ENCODE data around the gene CCDC157.

GRCh38 chr22:30336752-30337460 lies 19.9 kb upstream of the CCDC157 start:
- TF ChIP-seq BRCA1 (IDR thresholded peaks at IDR 0.05) (no peak), BRCA1 (CRISPR knock-in tag; IDR thresholded peaks at IDR 0.05) (no peak), CREB1 (IDR thresholded peaks at IDR 0.05) (no peak), CREB1 (CRISPR knock-in tag; IDR thresholded peaks at IDR 0.05) (no peak), RAD51 (IDR thresholded peaks at IDR 0.05; ENCODE audit: borderline replicate concordance, low read depth) (no peak), JUNB (CRISPR knock-in tag; conservative IDR thresholded peaks at IDR 0.05) (no peak)
